ENCODE data around the gene AFF3. TPM values are rescaled to one million over a fixed set of nuclear protein-coding genes. Genes with fewer than 3 reads are reported as not detected.

AFF3 gene
- total and polyA plus RNA-seq, 2 of the 4 experiments (the other 2 are of a cell fraction), result 12.9 to 14.3 TPM

- intact Hi-C loops (cut with micrococcal nuclease) (no loop called here), dilution Hi-C loops (cut with HindIII; ENCODE audit: low sequenced_read_pairs, unreplicated experiment) (no loop called here), in situ Hi-C loops (cut with MboI; ENCODE audit: low sequenced_read_pairs) (no loop called here)
- BruUV-seq (replicated peaks), result no TSS peak
- Histone ChIP-seq H2BK120ac (ENCODE audit: low read depth, low read length) (no peak overlapping the region), H3K23ac (ENCODE audit: low read depth, low read length) (no peak overlapping the region), H4K20me1 (ENCODE audit: insufficient read depth, low read length) (no peaks in the 10 kb centered on the region), H3K36me3 (ENCODE audit: control insufficient read depth, insufficient read depth, low read length) (peaks cover 7% of the 10 kb centered on the region; the same call in 1 of the 2 replicates), H3K18ac (ENCODE audit: low read depth, low read length) (no peak overlapping the region), H2BK15ac (ENCODE audit: low read depth, low read length) (no peak overlapping the region), H3K79me1 (ENCODE audit: low read depth in 1 of 2, low read length in 2 of 2) (no peaks in the 10 kb centered on the region), H3K9me1 (ENCODE audit: insufficient read depth, low read length) (no peaks in the 10 kb centered on the region), H4K5ac (ENCODE audit: low read depth, low read length) (no peak overlapping the region), H3K4ac (ENCODE audit: low read depth, low read length) (no peak overlapping the region), H3K56ac (ENCODE audit: extremely low read depth, insufficient read depth, low read length) (no peak overlapping the region), H3K14ac (replicated peaks; ENCODE audit: low read depth, low read length) (no peak overlapping the region), H2AK9ac (replicated peaks; ENCODE audit: low read depth, low read length, poor library complexity) (no peak overlapping the region), H4K8ac (ENCODE audit: low read depth in 2 of 2, low read length in 2 of 2) (no peak overlapping the region), H3K9me3 (ENCODE audit: control insufficient read depth, insufficient read depth, low read length) (peaks cover 3% of the 10 kb centered on the region; the same call in 1 of the 2 replicates), H3K27me3 (ENCODE audit: control insufficient read depth, insufficient read depth, low read length) (no peaks in the 10 kb centered on the region), H2AFZ (replicated peaks; ENCODE audit: low read length, poor library complexity) (no peak overlapping the region), H3K9ac (ENCODE audit: low read depth, low read length) (no peak overlapping the region), H2BK20ac (ENCODE audit: low read depth, low read length) (no peak overlapping the region), H3K4me2 (ENCODE audit: low read depth, low read length) (no peak overlapping the region), H2BK5ac (ENCODE audit: low read depth, low read length, poor library complexity, severe bottlenecking) (no peak overlapping the region), H3K4me3 (ENCODE audit: insufficient read depth, low read depth, low read length) (no peak overlapping the region), H3K27ac (ENCODE audit: insufficient read depth, low read length) (no peak overlapping the region), H4K91ac (ENCODE audit: insufficient read depth, low read depth, low read length) (no peak overlapping the region), H2AK5ac (ENCODE audit: low read depth, low read length) (no peak overlapping the region), H3K4me1 (ENCODE audit: control insufficient read depth, insufficient read depth, low read length) (no peaks in the 10 kb centered on the region)
- CTCF ChIA-PET, result no interaction called here
- WGBS, 2 experiments (ENCODE audit: extremely low coverage in 2 of 2, insufficient read length in 1 of 2), result no CpG with 5 or more reads among the region's 5 CpGs
- ATAC-seq (ENCODE audit: low read depth) (no peak), DNase-seq (no peak)
- POLR2A ChIA-PET (ENCODE audit: unreplicated experiment), result no interaction called here
- TF ChIP-seq CTCF (conservative IDR thresholded peaks at IDR 0.05; ENCODE audit: low read depth, low read length), result no peak
- no peak for TF ChIP-seq BHLHE40 (IDR thresholded peaks at IDR 0.05; ENCODE audit: low read depth, low read length)
- TF ChIP-seq FOS (IDR thresholded peaks at IDR 0.05; ENCODE audit: low read depth, low read length), result no peak
Observed at GRCh38 chr2:99629320-99629719, 513.1 kb downstream of the AFF3 start.

All from IMR-90 (cell line).